Type B pancreatic cell (in vitro differentiated cells): ENCODE measurements around the gene DGKQ. TPM values are rescaled to one million over a fixed set of nuclear protein-coding genes. Genes with fewer than 3 reads are reported as not detected.

Source experiments
- DNase-seq: peaks from one replicate; pipeline ENCODE4 v3.0.0; 2021; ENCODE audit warnings: mixed read lengths; ENCODE audit not compliant: unreplicated experiment; ENCODE audit errors: extremely low spot score
- H3K27ac Mint-ChIP-seq: 2 replicates; pipeline ENCODE4 v1.8.0; 2021; ENCODE audit warnings: mild to moderate bottlenecking, mixed read lengths
- H3K27me3 Mint-ChIP-seq: 2 replicates; pipeline ENCODE4 v1.8.0; 2021; ENCODE audit warnings: mixed read lengths
- H3K36me3 Mint-ChIP-seq: 2 replicates; pipeline ENCODE4 v1.8.0; 2021; ENCODE audit warnings: mixed read lengths
- H3K4me1 Mint-ChIP-seq: one replicate; pipeline ENCODE4 v1.8.0; 2021; ENCODE audit warnings: mixed read lengths; ENCODE audit not compliant: unreplicated experiment
- H3K4me3 Mint-ChIP-seq: 2 replicates; pipeline ENCODE4 v1.8.0; 2021; ENCODE audit warnings: mild to moderate bottlenecking, mixed read lengths
- H3K9me3 Mint-ChIP-seq: 2 replicates; pipeline ENCODE4 v1.8.0; 2021; ENCODE audit warnings: mixed read lengths
- CTCF ChIP-seq: fragments of 200-600 bp; sonication (generic); conservative IDR thresholded peaks from 2 replicates; pipeline ENCODE4 v1.5.0; 2021; ENCODE audit warnings: antibody characterized with exemption, mild to moderate bottlenecking
- total RNA-seq: library from RNA; stranded (reverse); gene quantifications from 2 replicates; pipeline ENCODE4 v1.2.1, GENCODE V29; 2021; ENCODE audit warnings: low replicate concordance

The DGKQ gene
- total RNA-seq, 1 donor from 2014 or later = 17.0 TPM

- DNase-seq = no peak
- H3K4me1 Mint-ChIP-seq = peaks cover 6% of the 10 kb centered on the region
- H3K9me3 Mint-ChIP-seq = no peaks in the 10 kb centered on the region
- H3K27me3 Mint-ChIP-seq = peaks cover 5% of the 10 kb centered on the region
- peak; percentile 65 for TF ChIP-seq CTCF
- H3K27ac Mint-ChIP-seq = no peak overlapping the region
- H3K36me3 Mint-ChIP-seq = no peaks in the 10 kb centered on the region
- no peak overlapping the region for H3K4me3 Mint-ChIP-seq
These were observed 41.8 kb upstream of the DGKQ start for GRCh38 chr4:1015179-1015578.

- no peak for TF ChIP-seq CTCF
- H3K4me1 Mint-ChIP-seq = peaks cover 6% of the 10 kb centered on the region
- no peaks in the 10 kb centered on the region for H3K9me3 Mint-ChIP-seq
- DNase-seq = no peak
- H3K36me3 Mint-ChIP-seq = no peaks in the 10 kb centered on the region
- peak overlapping the region; percentile 53 for H3K27ac Mint-ChIP-seq
- H3K4me3 Mint-ChIP-seq = peak overlapping the region; percentile 67
- peaks cover 5% of the 10 kb centered on the region for H3K27me3 Mint-ChIP-seq
These were observed 41.2 kb upstream of the DGKQ start for GRCh38 chr4:1014291-1015167.

- DNase-seq = no peak
- H3K36me3 Mint-ChIP-seq = no peaks in the 10 kb centered on the region
- no peak for TF ChIP-seq CTCF
- peaks cover 13% of the 10 kb centered on the region for H3K27me3 Mint-ChIP-seq
- H3K4me3 Mint-ChIP-seq = peak overlapping the region; percentile 67
- peaks cover 6% of the 10 kb centered on the region for H3K4me1 Mint-ChIP-seq
- H3K27ac Mint-ChIP-seq = peak overlapping the region; percentile 53
- H3K9me3 Mint-ChIP-seq = no peaks in the 10 kb centered on the region
These were observed 40.1 kb upstream of the DGKQ start for GRCh38 chr4:1013225-1014073.

GRCh38 chr4:1012034-1012739 is 38.8 kb upstream of the DGKQ start:
- no peak for TF ChIP-seq CTCF
- Mint-ChIP-seq H3K9me3 (peaks cover 2% of the 10 kb centered on the region), H3K4me1 (peaks cover 6% of the 10 kb centered on the region), H3K4me3 (peak overlapping the region; percentile 57), H3K27ac (no peak overlapping the region), H3K27me3 (peaks cover 26% of the 10 kb centered on the region), H3K36me3 (no peaks in the 10 kb centered on the region)
- no peak for DNase-seq

- no peak overlapping the region for H3K27ac Mint-ChIP-seq
- peaks cover 31% of the 10 kb centered on the region for H3K27me3 Mint-ChIP-seq
- DNase-seq = no peak
- H3K4me1 Mint-ChIP-seq = peaks cover 6% of the 10 kb centered on the region
- no peak overlapping the region for H3K4me3 Mint-ChIP-seq
- peaks cover 7% of the 10 kb centered on the region for H3K9me3 Mint-ChIP-seq
- no peak for TF ChIP-seq CTCF
- no peaks in the 10 kb centered on the region for H3K36me3 Mint-ChIP-seq
These were observed 38.3 kb upstream of the DGKQ start for GRCh38 chr4:1011666-1012033.
